ENCODE measurements around the gene ERG.

GRCh38 chr21:38385427-38386175 is 112.7 kb downstream of the ERG start:
- no peak for TF ChIP-seq GATA2 (IDR thresholded peaks at IDR 0.05; ENCODE audit: low read depth, low read length)
- TF ChIP-seq GATA3 (IDR thresholded peaks at IDR 0.05; ENCODE audit: low read depth, low read length): no peak

All from SH-SY5Y (cell line).